ENCODE results near the gene POLR2L.

DNA sequence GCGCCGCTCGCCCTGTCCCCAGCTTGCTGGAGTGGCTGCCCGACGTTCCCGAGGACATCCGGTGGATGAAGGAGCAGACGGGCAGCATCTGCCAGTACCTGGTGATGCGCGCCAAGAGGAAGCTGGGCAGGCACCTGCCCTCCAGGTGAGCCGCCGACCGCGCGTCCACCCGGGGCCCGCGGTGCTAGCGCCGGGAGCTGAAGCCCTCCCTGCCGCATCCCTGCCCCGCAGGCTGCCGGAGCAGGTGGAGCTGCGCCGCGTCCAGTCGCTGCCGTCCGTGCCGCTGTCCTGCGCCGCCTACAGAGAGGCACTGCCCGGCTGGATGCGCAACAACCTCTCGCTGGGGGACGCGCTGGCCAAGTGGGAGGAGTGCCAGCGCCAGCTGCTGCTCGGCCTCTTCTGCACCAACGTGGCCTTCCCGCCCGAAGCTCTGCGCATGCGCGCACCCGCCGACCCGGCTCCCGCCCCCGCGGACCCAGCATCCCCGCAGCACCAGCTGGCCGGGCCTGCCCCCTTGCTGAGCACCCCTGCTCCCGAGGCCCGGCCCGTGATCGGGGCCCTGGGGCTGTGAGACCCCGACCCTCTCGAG is 17.9 kb downstream of the POLR2L start:
- TF ChIP-seq CTCF (IDR thresholded peaks at IDR 0.05; ENCODE audit: low read depth, low read length, poor library complexity, severe bottlenecking) (no peak), EZH2phosphoT487 (IDR thresholded peaks at IDR 0.05; ENCODE audit: borderline replicate concordance, low read length) (no peak)

Measured in DOHH2 (cell line).